ENCODE results near the gene GSTA3.

Gene GSTA3

DNA sequence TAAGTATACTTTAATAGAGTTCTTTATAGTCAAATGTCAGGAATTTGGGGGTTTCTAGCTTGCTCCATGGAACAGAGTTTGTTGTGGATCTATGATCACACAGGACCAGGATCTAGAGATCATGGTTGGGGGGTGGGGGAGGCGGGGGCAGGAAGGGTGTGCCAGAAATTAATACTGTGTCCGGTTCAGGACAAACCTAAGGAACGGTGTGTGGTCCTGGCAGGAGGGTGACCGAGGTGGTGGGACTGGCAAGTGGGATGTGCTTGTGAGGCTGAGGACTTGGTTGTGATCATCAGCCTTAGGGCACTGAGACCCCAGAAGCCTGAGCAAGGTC lies 27.9 kb downstream of the GSTA3 start:
- H3K9ac ChIP-seq (ENCODE audit: low read length), result no peak overlapping the region
- H3K4me3 ChIP-seq (ENCODE audit: low read length), result no peak overlapping the region
- TF ChIP-seq, protein P1, sequence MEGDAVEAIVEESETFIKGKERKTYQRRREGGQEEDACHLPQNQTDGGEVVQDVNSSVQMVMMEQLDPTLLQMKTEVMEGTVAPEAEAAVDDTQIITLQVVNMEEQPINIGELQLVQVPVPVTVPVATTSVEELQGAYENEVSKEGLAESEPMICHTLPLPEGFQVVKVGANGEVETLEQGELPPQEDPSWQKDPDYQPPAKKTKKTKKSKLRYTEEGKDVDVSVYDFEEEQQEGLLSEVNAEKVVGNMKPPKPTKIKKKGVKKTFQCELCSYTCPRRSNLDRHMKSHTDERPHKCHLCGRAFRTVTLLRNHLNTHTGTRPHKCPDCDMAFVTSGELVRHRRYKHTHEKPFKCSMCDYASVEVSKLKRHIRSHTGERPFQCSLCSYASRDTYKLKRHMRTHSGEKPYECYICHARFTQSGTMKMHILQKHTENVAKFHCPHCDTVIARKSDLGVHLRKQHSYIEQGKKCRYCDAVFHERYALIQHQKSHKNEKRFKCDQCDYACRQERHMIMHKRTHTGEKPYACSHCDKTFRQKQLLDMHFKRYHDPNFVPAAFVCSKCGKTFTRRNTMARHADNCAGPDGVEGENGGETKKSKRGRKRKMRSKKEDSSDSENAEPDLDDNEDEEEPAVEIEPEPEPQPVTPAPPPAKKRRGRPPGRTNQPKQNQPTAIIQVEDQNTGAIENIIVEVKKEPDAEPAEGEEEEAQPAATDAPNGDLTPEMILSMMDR (IDR thresholded peaks at IDR 0.05; ENCODE audit: low read length), result no peak
- no peak for TF ChIP-seq EZH2phosphoT487 (IDR thresholded peaks at IDR 0.05; ENCODE audit: low read length)
- no peak for TF ChIP-seq EZH2 (optimal IDR thresholded peaks at IDR 0.05; ENCODE audit: low read depth, low read length)
- H3K4me1 ChIP-seq (ENCODE audit: low read length), result peaks cover 16% of the 10 kb centered on the region
- DNase-seq, result no peak
- H3K4me2 ChIP-seq (ENCODE audit: low read depth, low read length), result peak overlapping the region; percentile 73
- H3K79me2 ChIP-seq (ENCODE audit: low read length), result no peaks in the 10 kb centered on the region
- H4K20me1 ChIP-seq (ENCODE audit: insufficient read depth, low read length), result no peaks in the 10 kb centered on the region
- H3K27me3 ChIP-seq (replicated peaks; ENCODE audit: insufficient read depth, low read length), result no peaks in the 10 kb centered on the region
- H3K9me2 ChIP-seq (replicated peaks; ENCODE audit: insufficient read depth, low read length), result no peaks in the 10 kb centered on the region; the same call in 1 of the 2 replicates
- H3K27ac ChIP-seq (ENCODE audit: low read length), result no peak overlapping the region
- no peaks in the 10 kb centered on the region for H3K9me3 ChIP-seq (replicated peaks; ENCODE audit: insufficient read depth, low read length)
- peaks cover 5% of the 10 kb centered on the region for H3F3A ChIP-seq (ENCODE audit: insufficient read depth, low read length)
- no peak overlapping the region for H2AFZ ChIP-seq (ENCODE audit: low read length)
- no peaks in the 10 kb centered on the region for H3K36me3 ChIP-seq (replicated peaks; ENCODE audit: insufficient read depth, low read length)

DNA sequence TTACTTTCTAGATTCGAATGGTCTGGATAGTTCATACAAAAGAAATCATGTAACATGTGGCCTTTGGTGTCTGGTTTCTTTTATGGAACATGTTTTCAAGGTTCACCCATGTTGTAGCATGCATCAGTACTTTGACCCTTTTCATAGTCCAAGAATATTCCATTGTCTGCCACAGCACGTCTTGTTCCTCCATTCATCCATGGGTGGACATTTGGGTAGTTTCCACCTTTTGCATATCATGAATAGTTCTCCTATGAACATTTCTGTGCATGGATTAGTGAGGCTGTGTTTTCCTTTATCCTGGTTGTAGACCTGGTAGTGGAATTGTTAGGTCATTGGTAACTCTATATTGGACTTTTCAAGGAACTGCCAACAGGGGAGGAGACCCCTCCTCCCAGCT lies 31.7 kb downstream of the GSTA3 start:
- Histone ChIP-seq H3F3A (ENCODE audit: insufficient read depth, low read length) (peaks cover 20% of the 10 kb centered on the region), H3K4me3 (ENCODE audit: low read length) (no peak overlapping the region), H3K36me3 (replicated peaks; ENCODE audit: insufficient read depth, low read length) (no peaks in the 10 kb centered on the region), H3K27ac (ENCODE audit: low read length) (no peak overlapping the region), H3K27me3 (replicated peaks; ENCODE audit: insufficient read depth, low read length) (0 out of 2 replicates have a peak, but pooled peaks cover 3% of the 10 kb centered on the region), H3K9ac (ENCODE audit: low read length) (no peak overlapping the region), H3K4me2 (ENCODE audit: low read depth, low read length) (peak overlapping the region; percentile 56; the same call in 1 of the 2 replicates), H3K9me2 (replicated peaks; ENCODE audit: insufficient read depth, low read length) (no peaks in the 10 kb centered on the region; the same call in 1 of the 2 replicates), H2AFZ (ENCODE audit: low read length) (no peak overlapping the region), H3K9me3 (replicated peaks; ENCODE audit: insufficient read depth, low read length) (no peaks in the 10 kb centered on the region), H3K79me2 (ENCODE audit: low read length) (no peaks in the 10 kb centered on the region), H3K4me1 (ENCODE audit: low read length) (peaks cover 32% of the 10 kb centered on the region), H4K20me1 (ENCODE audit: insufficient read depth, low read length) (no peaks in the 10 kb centered on the region)
- DNase-seq, result no peak
- TF ChIP-seq EZH2phosphoT487 (IDR thresholded peaks at IDR 0.05; ENCODE audit: low read length) (no peak), EZH2 (optimal IDR thresholded peaks at IDR 0.05; ENCODE audit: low read depth, low read length) (no peak)
- TF ChIP-seq, protein P1 (IDR thresholded peaks at IDR 0.05; ENCODE audit: low read length), result no peak

DNA sequence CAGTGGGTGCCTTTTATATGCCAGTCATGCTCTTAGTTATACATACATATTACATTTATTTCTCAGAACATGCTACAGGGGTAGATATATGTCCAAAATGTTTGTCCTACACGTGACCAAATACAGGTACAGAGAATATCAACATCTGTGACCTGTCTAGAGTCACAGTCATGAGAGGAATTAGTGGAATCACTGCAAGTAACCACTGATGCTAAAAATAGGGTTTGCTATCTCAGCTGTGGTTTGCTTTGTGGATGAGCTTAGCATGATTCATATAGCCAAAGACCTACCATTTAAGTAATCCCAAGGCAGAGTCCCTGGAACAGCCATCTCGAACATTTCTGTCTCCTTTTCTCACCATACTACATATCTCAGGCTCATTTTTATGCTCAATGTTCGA lies 32.3 kb downstream of the GSTA3 start:
- Histone ChIP-seq H3F3A (ENCODE audit: insufficient read depth, low read length) (peaks cover 20% of the 10 kb centered on the region), H3K27ac (ENCODE audit: low read length) (peak overlapping the region; percentile 17; the same call in 1 of the 2 replicates), H3K9me2 (replicated peaks; ENCODE audit: insufficient read depth, low read length) (no peaks in the 10 kb centered on the region; the same call in 1 of the 2 replicates), H3K9me3 (replicated peaks; ENCODE audit: insufficient read depth, low read length) (no peaks in the 10 kb centered on the region), H3K36me3 (replicated peaks; ENCODE audit: insufficient read depth, low read length) (no peaks in the 10 kb centered on the region), H3K27me3 (replicated peaks; ENCODE audit: insufficient read depth, low read length) (0 out of 2 replicates have a peak, but pooled peaks cover 5% of the 10 kb centered on the region), H3K9ac (ENCODE audit: low read length) (no peak overlapping the region), H3K79me2 (ENCODE audit: low read length) (no peaks in the 10 kb centered on the region), H2AFZ (ENCODE audit: low read length) (no peak overlapping the region), H3K4me1 (ENCODE audit: low read length) (peaks cover 32% of the 10 kb centered on the region), H4K20me1 (ENCODE audit: insufficient read depth, low read length) (no peaks in the 10 kb centered on the region), H3K4me3 (ENCODE audit: low read length) (no peak overlapping the region), H3K4me2 (ENCODE audit: low read depth, low read length) (peak overlapping the region; percentile 56)
- DNase-seq, result peak; percentile 81
- no peak for TF ChIP-seq EZH2phosphoT487 (IDR thresholded peaks at IDR 0.05; ENCODE audit: low read length)
- TF ChIP-seq, protein P1 (IDR thresholded peaks at IDR 0.05; ENCODE audit: low read length), result no peak
- no peak for TF ChIP-seq EZH2 (optimal IDR thresholded peaks at IDR 0.05; ENCODE audit: low read depth, low read length)

Data from MM.1S (cell line).